T47D (cell line): ENCODE data around the gene ITGAD.
"Not testable (repeated sequence)": the region's sequence is repeated elsewhere in the genome, so short reads cannot be mapped to it uniquely, and the experiment has no call there.

Experiments used
- DNase-seq, 2 experiments: peaks; one replicate each; pipeline versions ENCODE4 v3.0.0 to v3.0.0-alpha.2; 2011 to 2012; ENCODE audit warnings: low read depth in 1 of 2, low spot score in 1 of 2
- JUND ChIP-seq: IDR thresholded peaks from 2 replicates; pipeline ENCODE4 v1.6.1; 2012; ENCODE audit warnings: low read depth
- in situ Hi-C: cut with HindIII; loops from 2 replicates; pipeline ENCODE4 v1.10.0; 2016; ENCODE audit warnings: low sequenced_read_pairs, low pct_unique_long_range_greater_than_20kb

ITGAD gene

DNA sequence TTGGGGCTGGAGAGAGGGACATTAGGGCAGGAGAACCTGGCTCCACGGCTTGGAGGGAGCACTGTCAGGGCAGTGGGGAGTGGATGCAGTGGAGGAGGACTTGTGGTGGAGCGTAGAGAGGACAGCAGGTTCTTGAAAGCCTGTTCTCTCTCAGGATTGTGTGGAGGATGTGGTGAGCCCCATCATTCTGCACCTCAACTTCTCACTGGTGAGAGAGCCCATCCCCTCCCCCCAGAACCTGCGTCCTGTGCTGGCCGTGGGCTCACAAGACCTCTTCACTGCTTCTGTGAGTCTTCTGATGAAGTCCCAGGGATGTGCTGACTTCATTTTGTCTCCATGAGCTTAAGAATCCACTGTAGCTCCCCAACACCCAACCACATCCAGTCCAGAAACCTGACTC is 21.6 kb downstream of the ITGAD start:
- no peak for DNase-seq
- no peak for TF ChIP-seq JUND
- in situ Hi-C loops = no loop called here

- in situ Hi-C loops = no loop called here
- no peak for DNase-seq
- no peak for TF ChIP-seq JUND
Measured at GRCh38 chr16:31416371-31416770, 23.2 kb downstream of the ITGAD start.

- DNase-seq, in situ Hi-C loops: not testable (repeated sequence)
Measured at GRCh38 chr16:31417036-31417435, 23.9 kb downstream of the ITGAD start.

DNA sequence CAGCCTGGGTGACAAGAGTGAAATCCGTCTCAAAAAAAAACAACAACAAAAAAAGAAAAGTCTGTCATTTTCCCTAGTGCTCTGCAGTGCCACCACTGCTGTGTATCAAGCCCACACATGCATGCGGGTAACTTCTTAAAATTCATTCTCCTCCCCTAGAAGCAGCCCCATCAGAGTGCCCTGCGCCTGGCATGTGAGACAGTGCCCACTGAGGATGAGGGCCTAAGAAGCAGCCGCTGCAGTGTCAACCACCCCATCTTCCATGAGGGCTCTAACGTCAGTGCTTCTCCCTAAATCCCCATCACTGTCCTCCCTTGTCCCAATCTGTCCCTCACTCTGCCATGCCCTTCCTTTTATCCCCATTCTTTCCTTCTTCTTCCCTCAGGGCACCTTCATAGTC is 24.8 kb downstream of the ITGAD start:
- in situ Hi-C loops = no loop called here
- no peak for TF ChIP-seq JUND
- no peak for DNase-seq

- in situ Hi-C loops = no loop called here
- no peak for DNase-seq
Measured at GRCh38 chr16:31420037-31420436, 26.9 kb downstream of the ITGAD start.

DNA sequence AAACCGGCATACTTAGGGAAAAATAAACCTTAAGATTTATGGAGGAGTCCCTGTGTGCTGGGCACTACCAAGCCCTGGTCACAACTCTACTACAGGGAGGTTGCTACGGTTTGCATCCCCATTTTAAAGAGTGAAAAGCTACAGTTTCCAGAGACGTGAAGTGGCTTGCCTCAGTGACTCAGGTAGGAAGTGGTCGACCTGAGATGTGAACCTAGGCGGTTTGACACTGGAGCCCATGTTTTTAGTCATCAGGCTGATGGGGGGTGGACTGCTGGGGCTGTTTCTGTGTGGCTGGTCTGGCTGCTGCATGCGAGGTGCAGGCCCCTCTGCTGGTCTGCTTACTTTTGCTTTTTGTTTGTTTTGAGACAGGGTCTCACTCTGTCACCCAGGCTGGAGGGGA is 28.5 kb downstream of the ITGAD start:
- in situ Hi-C loops = no loop called here
- TF ChIP-seq JUND = no peak
- no peak for DNase-seq

More at GRCh38 chr16:31420037-31420436, 26.9 kb downstream of the ITGAD start:
- no peak for TF ChIP-seq JUND

DNA sequence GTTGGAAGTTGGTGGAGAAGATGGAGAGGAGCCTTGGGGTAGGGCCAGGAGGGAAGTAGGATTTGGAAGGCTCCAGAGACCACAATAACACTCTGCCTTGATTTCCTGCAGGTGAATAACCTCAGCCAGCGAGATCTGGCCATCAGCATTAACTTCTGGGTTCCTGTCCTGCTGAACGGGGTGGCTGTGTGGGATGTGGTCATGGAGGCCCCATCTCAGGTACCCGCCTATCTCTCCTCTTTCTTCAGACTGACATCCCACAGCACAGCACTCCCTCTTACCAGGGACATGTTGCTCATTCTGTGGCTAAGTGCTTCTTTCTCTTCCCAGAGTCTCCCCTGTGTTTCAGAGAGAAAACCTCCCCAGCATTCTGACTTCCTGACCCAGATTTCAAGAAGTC is 30.1 kb downstream of the ITGAD start:
- in situ Hi-C loops = no loop called here
- no peak for TF ChIP-seq JUND

DNA sequence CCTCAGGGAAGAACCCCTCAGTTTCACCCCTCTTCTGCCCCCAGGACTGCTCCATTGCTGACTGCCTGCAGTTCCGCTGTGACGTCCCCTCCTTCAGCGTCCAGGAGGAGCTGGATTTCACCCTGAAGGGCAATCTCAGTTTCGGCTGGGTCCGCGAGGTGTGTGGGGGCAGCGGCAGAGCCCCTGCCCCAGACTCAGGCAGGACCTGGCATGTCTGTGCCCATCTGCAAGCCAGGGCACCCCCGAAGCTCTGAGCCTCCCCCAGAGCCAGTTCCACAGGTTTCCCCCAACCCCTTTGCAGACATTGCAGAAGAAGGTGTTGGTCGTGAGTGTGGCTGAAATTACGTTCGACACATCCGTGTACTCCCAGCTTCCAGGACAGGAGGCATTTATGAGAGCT is 30.7 kb downstream of the ITGAD start:
- no peak for TF ChIP-seq JUND
- no peak for DNase-seq
- in situ Hi-C loops = no loop called here

More for the DNA sequence above, 30.1 kb downstream of the ITGAD start:
- no peak for DNase-seq

GRCh38 chr16:31427441-31428278 is 34.5 kb downstream of the ITGAD start:
- in situ Hi-C loops = no loop called here
- peak; percentile 49 to 58 for DNase-seq
- no peak for TF ChIP-seq JUND

- no peak for DNase-seq
- in situ Hi-C loops = no loop called here
- no peak for TF ChIP-seq JUND
Measured at GRCh38 chr16:31428279-31428597, 35.1 kb downstream of the ITGAD start, which contains the start of gene COX6A2. Gene COX6A2 (minus strand): TSS chr16:31428360. CDS start chr16:31428325, 35 bp downstream.

GRCh38 chr16:31428638-31429247 is 35.6 kb downstream of the ITGAD start:
- no peak for TF ChIP-seq JUND
- DNase-seq = no peak
- in situ Hi-C loops = no loop called here

DNA sequence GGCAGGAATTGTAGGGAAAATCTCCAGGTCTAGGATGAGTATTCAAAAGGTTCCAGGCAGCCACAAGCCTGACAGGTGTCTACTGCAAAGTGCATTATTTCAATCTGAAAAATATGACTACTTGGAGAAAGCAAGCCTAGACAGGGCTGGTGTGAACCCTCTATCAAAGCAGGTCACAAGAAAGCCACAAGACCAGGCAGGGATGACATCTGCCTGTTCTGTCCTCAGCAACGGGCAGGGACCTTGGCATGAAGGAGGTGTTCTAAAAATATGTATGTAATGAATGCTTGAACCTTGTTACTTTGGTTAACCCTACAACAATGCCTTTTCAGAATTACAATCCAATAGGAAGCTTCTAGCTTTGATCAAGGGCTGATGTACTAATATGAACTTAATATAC is 36.2 kb downstream of the ITGAD start:
- no peak for DNase-seq
- in situ Hi-C loops = no loop called here
- no peak for TF ChIP-seq JUND

- in situ Hi-C loops = no loop called here
- no peak for TF ChIP-seq JUND
- DNase-seq = no peak
Measured at GRCh38 chr16:31429796-31430195, 36.7 kb downstream of the ITGAD start.
